Loucy (cell line): ENCODE measurements around the gene JAK3.

Source experiments
- EZH2phosphoT487 ChIP-seq: fragments of 200-600 bp; IDR thresholded peaks from 2 replicates; pipeline ENCODE4 v1.6.1; 2018; ENCODE audit warnings: antibody characterized with exemption, mild to moderate bottlenecking, moderate library complexity, borderline replicate concordance
- TF ChIP-seq, protein P1 (sequence below): fragments of 200-600 bp; sonication (generic); conservative IDR thresholded peaks from 2 replicates; pipeline ENCODE4 v1.5.1; 2014; ENCODE audit warnings: mild to moderate bottlenecking, antibody characterized with exemption, low read length

- TF ChIP-seq, protein P1, sequence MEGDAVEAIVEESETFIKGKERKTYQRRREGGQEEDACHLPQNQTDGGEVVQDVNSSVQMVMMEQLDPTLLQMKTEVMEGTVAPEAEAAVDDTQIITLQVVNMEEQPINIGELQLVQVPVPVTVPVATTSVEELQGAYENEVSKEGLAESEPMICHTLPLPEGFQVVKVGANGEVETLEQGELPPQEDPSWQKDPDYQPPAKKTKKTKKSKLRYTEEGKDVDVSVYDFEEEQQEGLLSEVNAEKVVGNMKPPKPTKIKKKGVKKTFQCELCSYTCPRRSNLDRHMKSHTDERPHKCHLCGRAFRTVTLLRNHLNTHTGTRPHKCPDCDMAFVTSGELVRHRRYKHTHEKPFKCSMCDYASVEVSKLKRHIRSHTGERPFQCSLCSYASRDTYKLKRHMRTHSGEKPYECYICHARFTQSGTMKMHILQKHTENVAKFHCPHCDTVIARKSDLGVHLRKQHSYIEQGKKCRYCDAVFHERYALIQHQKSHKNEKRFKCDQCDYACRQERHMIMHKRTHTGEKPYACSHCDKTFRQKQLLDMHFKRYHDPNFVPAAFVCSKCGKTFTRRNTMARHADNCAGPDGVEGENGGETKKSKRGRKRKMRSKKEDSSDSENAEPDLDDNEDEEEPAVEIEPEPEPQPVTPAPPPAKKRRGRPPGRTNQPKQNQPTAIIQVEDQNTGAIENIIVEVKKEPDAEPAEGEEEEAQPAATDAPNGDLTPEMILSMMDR = no peak
- TF ChIP-seq EZH2phosphoT487 = no peak
These were observed 27.0 kb upstream of the JAK3 start for GRCh38 chr19:17874758-17875135.
